PC-3 (cell line): Measurements from ENCODE around the gene CHST11.

Source experiments
- EZH2 ChIP-seq: fragments of 300-600 bp; sonication (generic); IDR thresholded peaks from one replicate; pipeline ENCODE4 v1.6.1; 2017; ENCODE audit warnings: antibody characterized with exemption, mild to moderate bottlenecking, low read length; ENCODE audit not compliant: unreplicated experiment
- EZH2phosphoT487 ChIP-seq: fragments of 300-600 bp; sonication (generic); IDR thresholded peaks from 2 replicates; pipeline ENCODE4 v1.6.1; 2018; ENCODE audit warnings: mild to moderate bottlenecking, antibody characterized with exemption, low read length, borderline replicate concordance
- TF ChIP-seq, protein P1 (sequence below): fragments of 300-600 bp; sonication (generic); conservative IDR thresholded peaks from 2 replicates; pipeline ENCODE4 v1.5.1; 2017; ENCODE audit warnings: antibody characterized with exemption, low read depth, mild to moderate bottlenecking, low read length

DNA sequence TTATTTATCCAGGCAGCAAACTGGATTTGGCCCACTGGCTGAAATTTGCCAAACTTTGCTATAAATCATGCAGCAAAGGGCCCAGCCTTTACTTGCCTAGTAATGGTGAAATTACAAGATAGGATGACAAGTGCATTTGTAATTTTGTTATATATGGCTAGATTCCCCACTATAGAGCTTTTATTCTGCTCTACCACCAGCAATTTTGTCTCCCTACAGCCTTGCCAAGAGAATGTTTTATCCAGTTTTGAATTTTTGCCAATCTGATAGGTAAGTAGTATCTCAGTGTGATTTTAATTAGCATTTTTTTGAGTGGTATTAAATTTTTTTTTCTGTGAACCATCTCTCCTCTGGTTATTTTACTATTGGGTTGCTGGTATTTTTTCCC, 339.7 kb downstream of the CHST11 start:
- TF ChIP-seq, protein P1, sequence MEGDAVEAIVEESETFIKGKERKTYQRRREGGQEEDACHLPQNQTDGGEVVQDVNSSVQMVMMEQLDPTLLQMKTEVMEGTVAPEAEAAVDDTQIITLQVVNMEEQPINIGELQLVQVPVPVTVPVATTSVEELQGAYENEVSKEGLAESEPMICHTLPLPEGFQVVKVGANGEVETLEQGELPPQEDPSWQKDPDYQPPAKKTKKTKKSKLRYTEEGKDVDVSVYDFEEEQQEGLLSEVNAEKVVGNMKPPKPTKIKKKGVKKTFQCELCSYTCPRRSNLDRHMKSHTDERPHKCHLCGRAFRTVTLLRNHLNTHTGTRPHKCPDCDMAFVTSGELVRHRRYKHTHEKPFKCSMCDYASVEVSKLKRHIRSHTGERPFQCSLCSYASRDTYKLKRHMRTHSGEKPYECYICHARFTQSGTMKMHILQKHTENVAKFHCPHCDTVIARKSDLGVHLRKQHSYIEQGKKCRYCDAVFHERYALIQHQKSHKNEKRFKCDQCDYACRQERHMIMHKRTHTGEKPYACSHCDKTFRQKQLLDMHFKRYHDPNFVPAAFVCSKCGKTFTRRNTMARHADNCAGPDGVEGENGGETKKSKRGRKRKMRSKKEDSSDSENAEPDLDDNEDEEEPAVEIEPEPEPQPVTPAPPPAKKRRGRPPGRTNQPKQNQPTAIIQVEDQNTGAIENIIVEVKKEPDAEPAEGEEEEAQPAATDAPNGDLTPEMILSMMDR, result no peak
- TF ChIP-seq EZH2 (no peak), EZH2phosphoT487 (no peak)
